ENCODE data around the gene SRSF4. TPM values are rescaled to one million over a fixed set of nuclear protein-coding genes. Genes with fewer than 3 reads are reported as not detected.
A peak's percentile ranks its signal among the peaks of the same experiment; 100 is the strongest.

Gene SRSF4
- total RNA-seq, 1 experiment from 2014 or later, result 62.0 TPM

DNA sequence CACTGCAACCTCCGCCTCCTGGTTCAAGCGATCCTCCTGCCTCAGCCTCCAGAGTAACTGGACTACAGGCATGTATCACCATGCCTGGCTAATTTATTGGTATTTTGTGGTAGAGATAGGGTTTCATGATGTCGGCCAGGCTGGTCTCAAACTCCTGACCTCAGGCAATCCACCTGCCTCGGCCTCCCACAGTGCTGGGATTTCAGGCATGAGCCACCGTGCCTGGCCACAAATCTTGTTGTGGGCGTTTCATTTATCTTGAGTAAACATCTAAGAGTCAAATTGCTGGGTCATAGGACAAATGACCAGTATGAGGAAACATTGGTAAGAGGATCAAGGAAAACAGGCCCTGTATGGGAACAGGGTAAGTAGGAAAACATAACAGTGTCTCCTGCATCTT is 75.9 kb downstream of the SRSF4 start:
- DNase-seq (peak; percentile 60), ATAC-seq (peak; percentile 88)
- Histone ChIP-seq H4K20me1 (ENCODE audit: low read length) (no peaks in the 10 kb centered on the region), H3K36me3 (ENCODE audit: low read depth, low read length) (no peaks in the 10 kb centered on the region), H3F3A (ENCODE audit: low read length, unreplicated experiment) (no peaks in the 10 kb centered on the region), H3K9me2 (replicated peaks; ENCODE audit: low read length) (no peaks in the 10 kb centered on the region), H3K9ac (ENCODE audit: low read length) (no peak overlapping the region), H3K4me3 (ENCODE audit: low read length) (no peak overlapping the region), H3K27me3 (ENCODE audit: low read length) (no peaks in the 10 kb centered on the region), H3K27ac (ENCODE audit: low read length) (0 out of 2 replicates have a peak overlapping the region, but pooled peaks have one; percentile 20), H3K9me3 (ENCODE audit: low read length) (no peaks in the 10 kb centered on the region), H3K4me2 (ENCODE audit: low read length) (no peak overlapping the region), H3K79me2 (ENCODE audit: low read length) (no peaks in the 10 kb centered on the region), H3K4me1 (ENCODE audit: insufficient read depth, low read length) (peaks cover 8% of the 10 kb centered on the region), H2AFZ (ENCODE audit: low read length) (no peak overlapping the region)
- BruUV-seq (replicated peaks), result no TSS peak
- ChIA-PET CTCF (no interaction called here), POLR2A (ENCODE audit: unreplicated experiment) (no interaction called here)
- intact Hi-C loops (cut with micrococcal nuclease), result no loop called here
- TF ChIP-seq, protein P1, sequence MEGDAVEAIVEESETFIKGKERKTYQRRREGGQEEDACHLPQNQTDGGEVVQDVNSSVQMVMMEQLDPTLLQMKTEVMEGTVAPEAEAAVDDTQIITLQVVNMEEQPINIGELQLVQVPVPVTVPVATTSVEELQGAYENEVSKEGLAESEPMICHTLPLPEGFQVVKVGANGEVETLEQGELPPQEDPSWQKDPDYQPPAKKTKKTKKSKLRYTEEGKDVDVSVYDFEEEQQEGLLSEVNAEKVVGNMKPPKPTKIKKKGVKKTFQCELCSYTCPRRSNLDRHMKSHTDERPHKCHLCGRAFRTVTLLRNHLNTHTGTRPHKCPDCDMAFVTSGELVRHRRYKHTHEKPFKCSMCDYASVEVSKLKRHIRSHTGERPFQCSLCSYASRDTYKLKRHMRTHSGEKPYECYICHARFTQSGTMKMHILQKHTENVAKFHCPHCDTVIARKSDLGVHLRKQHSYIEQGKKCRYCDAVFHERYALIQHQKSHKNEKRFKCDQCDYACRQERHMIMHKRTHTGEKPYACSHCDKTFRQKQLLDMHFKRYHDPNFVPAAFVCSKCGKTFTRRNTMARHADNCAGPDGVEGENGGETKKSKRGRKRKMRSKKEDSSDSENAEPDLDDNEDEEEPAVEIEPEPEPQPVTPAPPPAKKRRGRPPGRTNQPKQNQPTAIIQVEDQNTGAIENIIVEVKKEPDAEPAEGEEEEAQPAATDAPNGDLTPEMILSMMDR (conservative IDR thresholded peaks at IDR 0.05; ENCODE audit: low read depth, low read length), result no peak
- TF ChIP-seq EZH2phosphoT487 (IDR thresholded peaks at IDR 0.05; ENCODE audit: borderline replicate concordance, low read length), result no peak

- BruUV-seq (replicated peaks), result no TSS peak
- peaks cover 5% of the 10 kb centered on the region for H3K4me1 ChIP-seq (ENCODE audit: insufficient read depth, low read length)
- CTCF ChIA-PET, result no interaction called here
These were observed 81.2 kb downstream of the SRSF4 start for GRCh38 chr1:29100487-29100886.

DNA sequence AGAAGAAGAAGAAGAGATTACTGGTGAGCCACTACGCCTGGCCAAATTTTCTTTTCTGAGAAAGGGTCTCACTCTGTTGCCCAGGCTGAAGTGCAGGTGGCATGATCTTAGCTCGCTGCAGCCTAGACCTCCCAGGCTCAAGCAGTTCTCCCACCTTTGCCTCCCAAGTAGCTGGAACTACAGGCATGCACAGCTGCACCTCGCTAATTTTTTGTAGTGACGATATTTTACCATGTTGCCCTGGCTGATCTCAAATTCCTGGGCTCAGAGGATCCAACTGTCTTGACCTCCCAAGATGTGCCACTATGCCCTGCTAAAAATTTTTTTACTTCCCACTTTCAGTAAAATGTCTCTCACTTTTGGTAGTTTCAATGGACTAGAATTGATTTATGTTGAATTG is 82.4 kb downstream of the SRSF4 start:
- no peak overlapping the region for H3K4me2 ChIP-seq (ENCODE audit: low read length)
- H3K27me3 ChIP-seq (ENCODE audit: low read length), result no peaks in the 10 kb centered on the region
- no peak overlapping the region for H3K27ac ChIP-seq (ENCODE audit: low read length)
- H3K9ac ChIP-seq (ENCODE audit: low read length), result no peak overlapping the region
- no TSS peak for BruUV-seq (replicated peaks)
- ChIA-PET CTCF (no interaction called here), POLR2A (ENCODE audit: unreplicated experiment) (no interaction called here)
- H3F3A ChIP-seq (ENCODE audit: low read length, unreplicated experiment), result no peaks in the 10 kb centered on the region
- no peak overlapping the region for H2AFZ ChIP-seq (ENCODE audit: low read length)
- ATAC-seq (no peak), DNase-seq (no peak)
- H3K9me3 ChIP-seq (ENCODE audit: low read length), result no peaks in the 10 kb centered on the region
- H3K9me2 ChIP-seq (replicated peaks; ENCODE audit: low read length), result no peaks in the 10 kb centered on the region
- intact Hi-C loops (cut with micrococcal nuclease), result no loop called here
- H3K79me2 ChIP-seq (ENCODE audit: low read length), result no peaks in the 10 kb centered on the region
- no peaks in the 10 kb centered on the region for H4K20me1 ChIP-seq (ENCODE audit: low read length)
- H3K36me3 ChIP-seq (ENCODE audit: low read depth, low read length), result no peaks in the 10 kb centered on the region; the same call in 1 of the 2 replicates
- H3K4me3 ChIP-seq (ENCODE audit: low read length), result no peak overlapping the region
- TF ChIP-seq EZH2phosphoT487 (IDR thresholded peaks at IDR 0.05; ENCODE audit: borderline replicate concordance, low read length) (no peak), EZH2 (IDR thresholded peaks at IDR 0.05; ENCODE audit: low read length, unreplicated experiment) (no peak)
- TF ChIP-seq, protein P1 (conservative IDR thresholded peaks at IDR 0.05; ENCODE audit: low read depth, low read length), result no peak
- peaks cover 16% of the 10 kb centered on the region for H3K4me1 ChIP-seq (ENCODE audit: insufficient read depth, low read length)

More at GRCh38 chr1:29100487-29100886, 81.2 kb downstream of the SRSF4 start:
- Histone ChIP-seq H2AFZ (ENCODE audit: low read length) (no peak overlapping the region), H3K9ac (ENCODE audit: low read length) (no peak overlapping the region), H3F3A (ENCODE audit: low read length, unreplicated experiment) (no peaks in the 10 kb centered on the region), H3K36me3 (ENCODE audit: low read depth, low read length) (no peaks in the 10 kb centered on the region; the same call in 1 of the 2 replicates), H3K27me3 (ENCODE audit: low read length) (no peaks in the 10 kb centered on the region), H3K27ac (ENCODE audit: low read length) (no peak overlapping the region), H3K9me3 (ENCODE audit: low read length) (no peaks in the 10 kb centered on the region), H3K79me2 (ENCODE audit: low read length) (no peaks in the 10 kb centered on the region), H3K4me2 (ENCODE audit: low read length) (no peak overlapping the region), H3K9me2 (replicated peaks; ENCODE audit: low read length) (no peaks in the 10 kb centered on the region), H4K20me1 (ENCODE audit: low read length) (no peaks in the 10 kb centered on the region), H3K4me3 (ENCODE audit: low read length) (no peak overlapping the region)
- no peak for TF ChIP-seq EZH2phosphoT487 (IDR thresholded peaks at IDR 0.05; ENCODE audit: borderline replicate concordance, low read length)
- TF ChIP-seq EZH2 (IDR thresholded peaks at IDR 0.05; ENCODE audit: low read length, unreplicated experiment), result no peak
- TF ChIP-seq, protein P1 (conservative IDR thresholded peaks at IDR 0.05; ENCODE audit: low read depth, low read length), result no peak
- intact Hi-C loops (cut with micrococcal nuclease), result no loop called here
- ATAC-seq (no peak), DNase-seq (no peak)
- POLR2A ChIA-PET (ENCODE audit: unreplicated experiment), result no interaction called here

Other genes with a start within 250 kb of the SRSF4 start
- gene TMEM200B, start 58.0 kb downstream of the SRSF4 start, total RNA-seq (2014; rRNA removed), result 9.0 and 9.3 TPM in 2 replicates
- 25.3 and 30.5 TPM in 2 replicates for gene MECR, start 49.0 kb upstream of the SRSF4 start, total RNA-seq (2014; rRNA removed)
- gene PTPRU, start 54.6 kb upstream of the SRSF4 start, total RNA-seq (2014; rRNA removed), result 25.7 and 31.4 TPM in 2 replicates